Activated T-helper 2 cell treated with anti-CD3 and anti-CD28 coated beads, Interferon-gamma antibody, Interleukin-2, Interleukin-4, amounts not matched to agents 10 μg/mL and 5 μg/mL and 100 μg/mL, durations not matched to agents 14 hours and 24 hours and 36 hours (primary cell): Measurements from ENCODE around the gene BTBD9. TPM values are rescaled to one million over a fixed set of nuclear protein-coding genes. Genes with fewer than 3 reads are reported as not detected.

Source experiments
- DNase-seq: peaks from one replicate; pipeline ENCODE4 v3.0.0; 2021; ENCODE audit warnings: low spot score
- H3K27ac Mint-ChIP-seq: one replicate; pipeline ENCODE4 v1.8.0; 2021; ENCODE audit warnings: mixed read lengths
- H3K27me3 Mint-ChIP-seq: one replicate; pipeline ENCODE4 v1.8.0; 2021; ENCODE audit warnings: low read depth, mixed read lengths
- H3K36me3 Mint-ChIP-seq: one replicate; pipeline ENCODE4 v1.8.0; 2021; ENCODE audit warnings: low read depth, mixed read lengths
- H3K4me1 Mint-ChIP-seq: one replicate; pipeline ENCODE4 v1.8.0; 2021; ENCODE audit warnings: low read depth, mixed read lengths
- H3K4me3 Mint-ChIP-seq: one replicate; pipeline ENCODE4 v1.8.0; 2021; ENCODE audit warnings: low read depth, mild to moderate bottlenecking, moderate library complexity, mixed read lengths
- H3K9me3 Mint-ChIP-seq: one replicate; pipeline ENCODE4 v1.8.0; 2021; ENCODE audit warnings: mixed read lengths
- intact Hi-C: fragments of 100-400 bp; cut with micrococcal nuclease; formaldehyde crosslinking; loops from one replicate; pipeline ENCODE4 v1.15.1; 2023
- total RNA-seq: library from RNA; stranded (reverse); gene quantifications from 2 replicates; pipeline ENCODE4 v1.2.3, GENCODE V29; 2022

The BTBD9 gene
- total RNA-seq, 1 donor from 2014 or later = 15.2 TPM

DNA sequence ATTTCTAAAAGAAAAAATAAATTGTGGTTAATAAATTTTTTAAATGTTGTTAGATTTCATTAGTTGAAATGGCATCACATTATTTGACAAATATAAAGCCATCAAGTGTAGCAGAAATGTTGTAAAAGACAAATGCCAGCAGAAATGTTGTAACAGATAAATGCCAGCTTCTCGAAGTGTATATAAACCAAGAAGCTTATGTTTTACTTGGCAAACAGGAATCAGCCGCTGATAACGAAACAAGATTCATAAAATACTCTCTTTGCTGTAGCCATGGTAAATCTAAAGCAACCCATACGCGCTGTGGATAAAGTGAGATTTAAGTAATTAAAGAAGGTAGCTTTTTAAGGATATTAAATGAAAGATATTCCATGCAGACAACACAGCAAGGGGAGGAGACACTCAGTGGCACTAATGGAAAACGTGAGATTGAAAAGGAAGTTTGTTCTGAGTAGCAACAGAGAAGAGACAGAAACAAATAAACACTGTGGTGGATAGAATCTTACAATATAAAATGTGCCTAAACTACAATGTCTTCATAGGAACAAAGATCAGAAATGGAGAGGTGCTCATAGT, 29.6 kb downstream of the BTBD9 start:
- no peak overlapping the region for H3K27ac Mint-ChIP-seq
- H3K27me3 Mint-ChIP-seq = no peaks in the 10 kb centered on the region
- DNase-seq = no peak
- no peaks in the 10 kb centered on the region for H3K36me3 Mint-ChIP-seq
- H3K4me3 Mint-ChIP-seq = no peak overlapping the region
- H3K9me3 Mint-ChIP-seq = no peaks in the 10 kb centered on the region
- intact Hi-C loops = no loop called here
- H3K4me1 Mint-ChIP-seq = no peaks in the 10 kb centered on the region

- Mint-ChIP-seq H3K4me3 (no peak overlapping the region), H3K9me3 (no peaks in the 10 kb centered on the region), H3K27ac (no peak overlapping the region), H3K36me3 (no peaks in the 10 kb centered on the region), H3K27me3 (no peaks in the 10 kb centered on the region), H3K4me1 (no peaks in the 10 kb centered on the region)
- intact Hi-C loops = no loop called here
- no peak for DNase-seq
Observed at GRCh38 chr6:38604700-38605099, 35.0 kb downstream of the BTBD9 start.

DNA sequence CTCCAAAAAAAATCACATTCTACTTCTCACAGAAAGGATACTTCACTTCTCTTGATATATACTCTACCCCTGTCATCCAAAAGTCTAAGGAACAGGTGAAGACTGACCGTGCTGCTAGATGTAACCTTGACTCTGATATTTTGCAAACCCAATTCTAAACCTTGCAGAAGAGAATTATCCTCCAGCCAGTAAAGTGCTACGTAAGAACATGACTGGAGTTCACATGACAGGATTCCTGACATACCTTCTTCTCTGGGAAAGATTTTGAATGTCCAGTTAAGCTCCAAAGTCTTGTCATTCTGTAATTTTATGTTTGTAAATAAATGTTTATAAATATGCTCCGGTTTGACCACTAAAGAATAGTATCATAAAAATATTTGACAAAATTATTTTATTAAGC, 35.8 kb downstream of the BTBD9 start:
- no peaks in the 10 kb centered on the region for H3K4me1 Mint-ChIP-seq
- H3K4me3 Mint-ChIP-seq = no peak overlapping the region
- H3K9me3 Mint-ChIP-seq = no peaks in the 10 kb centered on the region
- DNase-seq = no peak
- intact Hi-C loops = no loop called here
- H3K27me3 Mint-ChIP-seq = no peaks in the 10 kb centered on the region
- no peaks in the 10 kb centered on the region for H3K36me3 Mint-ChIP-seq
- no peak overlapping the region for H3K27ac Mint-ChIP-seq

DNA sequence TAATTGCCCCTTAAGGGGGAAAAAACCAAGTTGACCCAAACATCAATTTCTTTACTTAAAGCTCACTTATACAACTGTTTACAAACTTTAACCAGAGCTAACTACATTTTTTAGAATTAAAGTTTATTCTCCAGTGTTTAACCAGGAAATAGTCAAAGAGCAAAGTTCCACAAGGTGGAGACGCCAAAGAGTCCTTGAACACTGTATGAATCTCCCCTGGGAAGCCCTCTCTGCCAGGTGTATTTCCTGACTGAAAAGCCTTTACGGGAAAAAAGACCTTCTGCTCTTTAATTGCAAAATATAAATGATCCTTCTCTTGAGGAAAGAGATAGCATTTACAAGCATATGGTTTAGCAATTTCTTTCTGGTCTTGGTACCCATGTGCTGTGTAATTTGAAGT, 36.2 kb downstream of the BTBD9 start:
- no peak overlapping the region for H3K27ac Mint-ChIP-seq
- H3K9me3 Mint-ChIP-seq = no peaks in the 10 kb centered on the region
- no peak for DNase-seq
- intact Hi-C loops = no loop called here
- H3K36me3 Mint-ChIP-seq = no peaks in the 10 kb centered on the region
- H3K4me1 Mint-ChIP-seq = no peaks in the 10 kb centered on the region
- no peak overlapping the region for H3K4me3 Mint-ChIP-seq
- no peaks in the 10 kb centered on the region for H3K27me3 Mint-ChIP-seq

- Mint-ChIP-seq H3K27me3 (no peaks in the 10 kb centered on the region), H3K36me3 (no peaks in the 10 kb centered on the region), H3K4me1 (no peaks in the 10 kb centered on the region), H3K9me3 (no peaks in the 10 kb centered on the region), H3K4me3 (no peak overlapping the region), H3K27ac (no peak overlapping the region)
- intact Hi-C loops = no loop called here
- DNase-seq = no peak
Observed at GRCh38 chr6:38599966-38600550, 39.7 kb downstream of the BTBD9 start.

GRCh38 chr6:38599261-38599660, 40.5 kb downstream of the BTBD9 start:
- Mint-ChIP-seq H3K27ac (no peak overlapping the region), H3K4me1 (peaks cover 2% of the 10 kb centered on the region), H3K36me3 (peaks cover 3% of the 10 kb centered on the region), H3K27me3 (no peaks in the 10 kb centered on the region), H3K4me3 (no peak overlapping the region), H3K9me3 (no peaks in the 10 kb centered on the region)
- intact Hi-C loops = no loop called here
- no peak for DNase-seq

DNA sequence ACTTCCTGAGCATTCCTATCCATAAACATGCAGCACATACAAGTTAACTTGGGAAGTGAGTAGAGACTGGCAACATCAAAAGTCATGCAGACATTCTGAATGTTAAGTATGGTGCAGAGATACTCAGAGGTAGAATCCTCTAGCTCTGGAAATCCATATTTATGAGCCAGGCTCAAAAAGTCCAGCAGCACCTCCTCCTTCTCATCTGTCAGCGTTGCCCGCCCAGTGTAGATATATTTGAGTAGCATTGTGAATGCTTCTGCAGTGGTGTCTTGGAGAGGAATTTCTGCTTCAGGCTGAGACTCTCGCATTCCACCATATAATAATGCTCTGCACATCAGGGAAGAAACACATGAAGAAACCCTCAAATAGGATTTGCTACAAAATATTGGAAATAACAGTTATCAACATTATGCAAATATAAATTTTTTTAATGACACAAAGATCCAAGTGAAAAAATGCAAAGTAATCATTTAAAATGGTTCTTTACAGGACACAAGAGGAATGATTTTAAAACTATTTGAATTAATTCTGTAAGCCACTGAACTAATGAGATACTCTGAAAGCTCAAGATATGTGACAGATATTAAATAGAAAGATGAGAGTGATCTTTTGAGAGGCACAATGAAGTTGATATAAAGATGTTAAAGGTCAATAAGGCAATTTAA, 45.6 kb downstream of the BTBD9 start:
- no peak overlapping the region for H3K4me3 Mint-ChIP-seq
- peaks cover 9% of the 10 kb centered on the region for H3K4me1 Mint-ChIP-seq
- DNase-seq = no peak
- no peaks in the 10 kb centered on the region for H3K9me3 Mint-ChIP-seq
- no peak overlapping the region for H3K27ac Mint-ChIP-seq
- H3K27me3 Mint-ChIP-seq = no peaks in the 10 kb centered on the region
- peaks cover 17% of the 10 kb centered on the region for H3K36me3 Mint-ChIP-seq
- intact Hi-C loops = no loop called here

DNA sequence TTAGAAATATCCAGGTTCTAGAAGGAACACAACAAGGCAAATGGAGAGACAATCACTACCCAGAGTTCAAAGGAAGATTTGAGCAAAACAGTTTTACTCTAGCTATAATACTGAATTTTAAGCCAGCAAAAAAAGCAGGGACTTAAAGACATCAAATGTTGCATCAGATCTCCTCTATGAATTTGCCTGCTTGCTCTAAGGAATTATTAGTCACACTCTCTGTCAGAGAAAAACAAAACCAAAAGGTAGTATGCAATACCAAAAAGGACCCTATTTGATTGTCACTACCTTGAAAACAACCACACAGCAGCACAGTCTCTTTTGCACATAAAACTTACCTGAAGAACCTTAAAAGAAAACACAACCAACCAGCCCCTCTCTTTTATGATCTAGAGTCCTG, 46.3 kb downstream of the BTBD9 start:
- no peak for DNase-seq
- intact Hi-C loops = no loop called here
- no peak overlapping the region for H3K4me3 Mint-ChIP-seq
- H3K27ac Mint-ChIP-seq = no peak overlapping the region
- H3K36me3 Mint-ChIP-seq = peaks cover 17% of the 10 kb centered on the region
- H3K4me1 Mint-ChIP-seq = peaks cover 9% of the 10 kb centered on the region
- no peaks in the 10 kb centered on the region for H3K9me3 Mint-ChIP-seq
- H3K27me3 Mint-ChIP-seq = no peaks in the 10 kb centered on the region

GRCh38 chr6:38591439-38591838, 48.3 kb downstream of the BTBD9 start:
- H3K4me1 Mint-ChIP-seq = peaks cover 9% of the 10 kb centered on the region
- intact Hi-C loops = no loop called here
- no peaks in the 10 kb centered on the region for H3K9me3 Mint-ChIP-seq
- H3K4me3 Mint-ChIP-seq = no peak overlapping the region
- H3K27ac Mint-ChIP-seq = no peak overlapping the region
- no peak for DNase-seq
- H3K27me3 Mint-ChIP-seq = no peaks in the 10 kb centered on the region
- peaks cover 17% of the 10 kb centered on the region for H3K36me3 Mint-ChIP-seq

- Mint-ChIP-seq H3K9me3 (no peaks in the 10 kb centered on the region), H3K27ac (no peak overlapping the region), H3K36me3 (peaks cover 14% of the 10 kb centered on the region), H3K4me1 (peaks cover 6% of the 10 kb centered on the region), H3K4me3 (no peak overlapping the region), H3K27me3 (no peaks in the 10 kb centered on the region)
- intact Hi-C loops = no loop called here
- DNase-seq = no peak
Observed at GRCh38 chr6:38589367-38589720, 50.4 kb downstream of the BTBD9 start.

- H3K4me1 Mint-ChIP-seq = peaks cover 6% of the 10 kb centered on the region
- intact Hi-C loops = no loop called here
- peaks cover 14% of the 10 kb centered on the region for H3K36me3 Mint-ChIP-seq
- no peak overlapping the region for H3K27ac Mint-ChIP-seq
- no peaks in the 10 kb centered on the region for H3K9me3 Mint-ChIP-seq
- no peak for DNase-seq
- no peaks in the 10 kb centered on the region for H3K27me3 Mint-ChIP-seq
- H3K4me3 Mint-ChIP-seq = no peak overlapping the region
Observed at GRCh38 chr6:38588631-38589366, 50.9 kb downstream of the BTBD9 start.

- no peak overlapping the region for H3K4me3 Mint-ChIP-seq
- no peaks in the 10 kb centered on the region for H3K4me1 Mint-ChIP-seq
- H3K36me3 Mint-ChIP-seq = peaks cover 8% of the 10 kb centered on the region
- no peaks in the 10 kb centered on the region for H3K9me3 Mint-ChIP-seq
- intact Hi-C loops = no loop called here
- no peaks in the 10 kb centered on the region for H3K27me3 Mint-ChIP-seq
- DNase-seq = no peak
- H3K27ac Mint-ChIP-seq = no peak overlapping the region
Observed at GRCh38 chr6:38587766-38588362, 51.9 kb downstream of the BTBD9 start.

GRCh38 chr6:38586992-38587391, 52.7 kb downstream of the BTBD9 start:
- no peak overlapping the region for H3K4me3 Mint-ChIP-seq
- intact Hi-C loops = no loop called here

More at GRCh38 chr6:38586992-38587391, 52.7 kb downstream of the BTBD9 start:
- Mint-ChIP-seq H3K27me3 (no peaks in the 10 kb centered on the region), H3K4me1 (no peaks in the 10 kb centered on the region), H3K27ac (no peak overlapping the region), H3K9me3 (no peaks in the 10 kb centered on the region), H3K36me3 (peaks cover 1% of the 10 kb centered on the region)
- no peak for DNase-seq
